NT2/D1 (cell line): Measurements from ENCODE around the gene AKAP13.

Experiments used
- YY1 ChIP-seq: IDR thresholded peaks from 2 replicates; pipeline ENCODE4 v1.6.1; 2011; ENCODE audit not compliant: insufficient read length, insufficient read depth
- ZNF274 ChIP-seq: IDR thresholded peaks from 2 replicates; pipeline ENCODE4 v1.6.1; 2011; ENCODE audit warnings: mild to moderate bottlenecking, low read depth, low read length

GRCh38 chr15:85407421-85408269, 27.2 kb downstream of the AKAP13 start:
- no peak for TF ChIP-seq ZNF274
- no peak for TF ChIP-seq YY1
